Astrocyte of the hippocampus (primary cell): ENCODE measurements around the gene TTYH3.
"Not testable (repeated sequence)": the region's sequence is repeated elsewhere in the genome, so short reads cannot be mapped to it uniquely, and the experiment has no call there.

Experiments used
- DNase-seq: peaks from one replicate; pipeline ENCODE4 v3.0.0; 2011; ENCODE audit warnings: low read depth, low spot score

Gene TTYH3

DNA sequence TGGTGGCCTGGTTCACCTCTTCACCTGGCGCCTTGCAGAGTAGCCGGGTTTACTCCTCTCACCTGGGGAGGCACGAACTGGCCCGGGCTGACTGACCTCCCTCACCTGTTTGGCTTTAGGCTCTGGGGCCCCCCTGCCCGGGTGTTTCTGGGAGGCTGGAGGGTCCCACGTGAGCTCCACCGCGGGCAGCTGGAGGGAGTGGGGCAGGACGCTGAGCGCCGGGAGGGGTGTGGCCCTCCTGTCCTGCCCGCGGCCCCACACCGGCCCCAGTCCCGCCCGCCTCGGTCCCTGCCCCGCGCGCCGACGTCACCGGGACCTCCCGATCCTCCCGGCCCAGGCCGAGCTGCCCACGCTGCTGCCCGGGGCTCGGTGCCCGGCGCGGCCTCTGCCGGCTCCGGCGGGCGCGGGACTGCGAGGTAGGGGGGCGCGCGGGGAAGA lies 56.1 kb downstream of the TTYH3 start, which contains the start of gene AMZ1:
Gene AMZ1 (plus strand): TSS at position 322 of the 438 bp plus-strand sequence. CDS start 12,250 bp downstream, outside the sequence.
- peak; percentile 34 for DNase-seq

DNA sequence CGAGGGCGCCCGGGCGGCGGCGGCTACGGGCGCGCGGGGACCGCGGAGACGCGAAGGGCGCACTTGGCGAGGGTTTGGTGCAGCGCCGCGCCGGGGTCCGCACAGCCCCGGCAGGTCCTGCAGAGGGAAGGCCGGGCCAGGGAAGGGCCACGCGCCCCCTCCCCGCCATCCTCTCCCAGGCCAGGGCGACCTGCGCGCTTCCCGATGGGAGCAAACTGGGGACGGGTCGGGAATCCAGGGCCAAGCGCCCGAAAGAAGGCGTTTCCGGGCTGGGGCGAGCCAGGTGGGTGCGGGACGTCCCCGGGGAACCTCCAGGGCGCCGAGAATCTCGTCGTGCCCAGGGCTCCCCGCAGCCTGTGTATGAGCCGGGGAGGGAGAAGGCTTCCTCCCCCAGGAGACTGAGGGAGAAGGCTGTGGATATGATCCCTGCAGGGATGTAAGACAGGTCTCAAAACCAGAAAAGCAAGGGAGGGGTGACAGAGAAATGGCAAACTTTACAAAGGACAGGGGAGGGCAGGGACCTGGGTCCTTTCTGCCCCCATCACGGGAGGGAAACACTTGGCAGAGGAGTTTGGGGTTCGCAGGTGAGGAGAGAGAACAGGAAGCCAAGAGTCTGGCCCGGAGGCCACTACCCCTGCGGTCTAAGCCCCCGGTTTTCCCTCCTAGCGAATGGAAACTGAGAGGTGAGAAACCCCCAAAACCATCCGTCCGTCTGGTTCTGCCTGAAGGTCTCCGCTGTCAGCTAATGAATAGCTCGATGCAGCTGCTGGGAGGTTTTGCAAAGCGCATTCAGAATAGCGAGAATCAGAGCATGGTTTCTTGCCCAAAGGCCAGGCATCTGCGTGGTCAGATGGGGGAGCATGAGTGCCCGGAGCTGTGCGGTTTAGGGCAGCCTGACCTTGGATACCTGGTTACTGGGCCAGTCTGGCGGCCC lies 56.9 kb downstream of the TTYH3 start:
- DNase-seq: peak; percentile 36

DNA sequence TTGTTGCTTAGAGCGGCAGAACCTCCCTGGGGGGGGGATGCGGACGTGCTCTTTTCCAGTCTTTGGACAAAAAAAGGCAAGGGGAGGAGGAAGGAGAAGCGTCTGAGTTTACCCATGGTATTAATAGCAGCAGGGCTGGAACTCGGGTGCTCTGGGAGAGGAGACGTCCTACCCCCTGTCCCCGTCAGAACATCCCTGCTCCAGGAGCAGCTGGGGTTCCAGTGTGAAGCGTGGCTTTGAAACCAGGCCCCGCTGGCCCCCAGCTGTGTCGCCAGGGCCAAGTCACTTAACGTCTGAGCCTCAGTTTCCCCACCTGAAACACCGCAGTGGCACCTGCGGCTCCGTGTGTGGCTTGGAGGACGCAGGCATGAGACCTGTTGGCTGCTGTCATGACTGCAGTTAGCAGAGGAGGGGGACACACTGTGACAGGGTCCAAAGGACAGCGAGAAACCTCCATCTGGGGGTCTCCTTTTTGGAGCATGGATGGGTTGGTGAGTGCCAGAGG lies 57.6 kb downstream of the TTYH3 start:
- DNase-seq: no peak

DNA sequence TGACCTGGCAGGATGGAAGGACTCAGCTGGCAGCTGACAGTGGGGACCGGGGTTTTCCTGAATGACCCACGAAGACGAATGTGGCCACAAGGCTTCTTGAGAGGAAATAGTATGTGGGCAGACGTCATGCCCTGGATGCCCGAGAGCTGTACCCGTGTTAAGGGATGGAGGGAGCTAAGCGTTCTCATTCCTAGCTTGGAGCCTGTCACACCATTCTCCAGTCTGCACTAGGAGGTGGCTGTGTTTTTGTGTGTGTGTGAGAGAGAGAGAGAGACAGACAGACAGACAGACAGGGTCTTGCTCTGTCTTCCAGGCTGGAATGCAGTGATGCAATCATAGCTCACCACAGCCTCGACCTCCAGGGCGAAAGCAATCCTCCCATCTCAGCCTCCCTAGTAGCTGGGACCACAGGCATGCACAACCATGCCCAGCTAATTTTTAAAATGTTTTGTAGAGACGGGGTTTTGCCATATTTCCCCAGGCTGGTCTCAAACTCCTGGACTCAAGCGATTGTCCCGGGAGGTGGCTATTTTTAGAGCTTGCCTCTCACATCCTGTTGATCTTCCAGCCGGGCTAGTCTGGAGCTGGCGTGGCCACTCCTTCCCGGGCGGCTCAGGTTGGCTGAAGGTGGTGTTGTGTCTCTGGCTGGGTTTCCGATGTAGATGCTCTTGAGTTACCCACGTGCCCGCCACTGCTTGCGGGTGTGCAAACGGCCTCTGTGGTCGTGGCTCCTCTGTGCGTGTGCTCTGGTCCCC lies 58.3 kb downstream of the TTYH3 start:
- DNase-seq: peak; percentile 50

DNA sequence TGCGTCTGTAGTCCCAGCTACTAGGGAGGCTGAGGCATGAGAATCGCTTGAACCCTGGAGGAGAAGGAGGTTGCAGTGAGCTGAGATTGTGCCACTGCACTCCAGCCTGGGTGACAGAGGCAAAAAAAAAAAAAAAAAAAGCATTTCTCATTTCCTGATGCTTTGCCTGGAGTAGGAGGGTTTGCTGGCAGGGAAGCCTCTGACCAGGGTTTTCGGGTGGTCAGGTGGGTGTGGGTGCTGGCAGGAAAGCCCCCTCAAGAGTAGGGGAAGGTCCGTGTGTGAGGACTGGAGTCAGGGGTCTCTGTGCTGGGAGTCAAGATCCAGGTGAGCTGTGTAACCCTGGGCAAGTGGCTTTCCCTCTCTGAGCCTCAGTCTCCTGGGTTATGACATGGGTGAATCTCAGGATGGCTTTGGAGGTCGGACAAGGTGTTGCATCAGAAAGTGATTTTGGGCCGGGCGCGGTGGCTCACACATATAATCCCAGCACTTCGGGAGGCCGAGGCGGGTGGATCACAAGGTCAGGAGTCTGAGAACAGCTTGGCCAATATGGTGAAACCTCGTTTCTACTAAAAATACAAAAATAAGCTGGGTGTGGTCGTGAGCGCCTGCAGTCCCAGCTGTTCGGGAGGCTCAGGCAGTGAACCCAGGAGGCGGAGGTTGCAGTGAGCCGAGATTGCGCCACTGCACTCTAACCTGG lies 59.4 kb downstream of the TTYH3 start:
- no peak for DNase-seq

DNA sequence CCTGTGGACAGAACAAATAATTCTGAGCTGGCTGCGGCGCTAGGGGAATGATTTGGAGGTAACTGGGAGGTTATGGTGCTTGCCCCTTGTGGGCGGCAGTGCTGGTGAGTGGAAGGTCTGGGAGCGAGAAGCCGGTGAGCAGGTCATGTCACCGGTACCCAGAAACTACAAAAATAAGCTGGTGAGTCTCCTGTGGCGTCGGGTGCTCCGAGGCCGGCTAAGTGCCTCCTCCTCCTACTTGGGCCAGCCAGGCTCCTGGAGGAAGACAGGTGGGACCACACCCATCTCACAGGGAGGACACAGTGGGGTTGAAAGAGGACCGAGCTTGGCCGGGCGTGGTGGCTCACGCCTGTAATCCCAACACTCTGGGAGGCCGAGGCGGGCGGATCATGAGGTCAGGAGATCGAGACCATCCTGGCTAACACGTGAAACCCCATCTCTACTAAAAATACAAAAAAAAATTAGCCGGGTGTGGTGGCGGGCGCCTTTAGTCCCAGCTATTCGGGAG lies 60.2 kb downstream of the TTYH3 start:
- DNase-seq: not testable (repeated sequence)

DNA sequence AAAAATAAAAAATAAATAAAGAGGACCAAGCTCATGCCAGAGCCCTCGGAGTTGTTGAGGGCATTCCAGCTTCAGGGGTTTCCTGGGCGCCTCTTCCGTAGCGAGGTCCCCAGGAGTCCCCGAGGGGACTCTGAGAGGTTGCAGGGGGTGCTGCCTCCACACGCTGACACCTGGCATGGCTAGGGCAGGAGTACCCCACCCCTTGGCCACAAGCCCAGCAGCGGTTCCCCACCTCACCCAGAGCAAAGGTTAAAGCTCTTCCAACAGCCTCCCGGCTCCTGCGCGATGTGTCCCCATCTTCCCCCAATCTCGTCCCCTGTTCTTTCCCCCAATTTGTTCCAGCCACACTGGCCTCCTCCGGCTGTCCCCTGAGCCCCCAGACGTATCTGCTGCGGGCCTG lies 60.8 kb downstream of the TTYH3 start:
- no peak for DNase-seq

DNA sequence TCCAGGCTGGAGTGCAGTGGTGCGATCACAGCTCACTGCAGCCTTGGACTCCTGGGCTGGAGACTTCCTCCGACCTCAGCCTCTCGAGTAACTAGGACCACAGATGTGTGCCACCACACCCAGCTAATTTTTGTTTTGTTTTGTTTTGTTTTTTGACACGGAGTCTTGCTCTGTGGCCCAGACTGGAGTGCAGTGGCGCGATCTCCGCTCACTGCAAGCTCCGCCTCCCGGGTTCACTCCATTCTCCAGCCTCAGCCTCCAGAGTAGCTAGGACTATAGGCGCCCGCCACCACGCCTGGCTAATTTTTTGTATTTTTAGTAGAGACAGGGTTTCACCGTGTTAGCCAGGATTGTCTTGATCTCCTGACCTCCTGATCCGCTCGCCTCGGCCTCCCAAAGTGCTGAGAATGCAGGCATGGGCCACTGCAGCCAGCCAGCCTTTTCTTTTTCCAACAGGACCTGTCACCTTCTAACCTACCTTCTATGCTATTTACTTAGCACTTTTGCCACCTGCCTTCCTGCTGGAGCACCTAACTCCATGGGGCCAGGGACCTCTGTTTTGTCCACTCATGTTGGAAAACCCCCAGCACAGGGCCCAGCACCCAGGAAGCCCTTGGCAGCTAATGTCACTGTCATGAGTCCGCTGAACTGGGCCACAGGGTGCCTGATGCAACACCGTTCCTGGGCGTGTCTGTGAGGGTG lies 61.8 kb downstream of the TTYH3 start:
- not testable (repeated sequence) for DNase-seq

DNA sequence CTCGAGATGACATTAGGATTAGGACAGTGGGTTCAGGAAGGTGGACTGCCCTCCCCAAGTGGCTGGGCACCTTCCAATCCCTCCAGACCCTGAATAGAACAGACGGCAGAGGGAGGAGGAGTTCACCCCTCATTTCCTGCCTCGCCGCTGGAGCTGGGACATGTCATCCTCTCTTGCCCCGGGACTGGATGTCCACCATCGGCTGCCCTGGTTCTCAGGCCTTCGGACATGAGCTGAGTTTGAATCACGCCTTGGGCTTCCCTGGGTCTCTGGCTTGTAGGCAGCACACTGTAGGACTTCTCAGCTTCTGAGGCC lies 62.3 kb downstream of the TTYH3 start:
- not testable (repeated sequence) for DNase-seq

DNA sequence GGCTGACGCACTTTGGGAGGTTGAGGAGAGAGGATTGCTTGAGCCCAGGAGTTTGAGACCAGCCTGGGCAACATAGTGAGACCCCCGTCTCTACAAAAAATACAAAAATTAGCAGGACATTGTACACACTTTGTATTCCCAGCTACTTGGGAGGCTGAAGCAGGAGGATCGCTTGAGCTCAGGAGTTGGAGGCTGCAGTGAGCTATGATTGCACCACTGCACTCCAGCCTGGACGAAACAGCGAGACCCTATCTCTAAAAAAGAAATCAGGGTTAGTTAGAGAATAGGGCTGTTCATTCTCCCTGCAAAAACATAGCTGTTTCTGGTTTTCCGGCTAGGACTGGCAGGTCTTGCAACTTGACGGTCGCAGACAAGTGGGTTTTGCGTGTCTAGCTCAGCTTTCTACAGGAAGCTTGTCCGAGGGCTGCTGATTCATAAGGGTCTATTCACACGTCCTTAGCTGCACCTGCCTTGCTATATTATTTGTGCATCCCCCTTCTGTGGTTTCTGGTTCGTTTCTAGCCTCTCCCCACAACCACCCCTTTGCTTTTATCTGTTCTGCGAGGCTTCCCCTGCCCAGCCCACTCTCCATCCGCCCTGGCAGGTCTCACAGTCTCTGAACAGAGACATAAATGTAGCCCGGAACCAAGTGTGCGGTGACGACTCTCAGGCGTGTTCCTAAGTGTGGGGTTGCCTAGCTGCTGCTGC lies 66.9 kb downstream of the TTYH3 start:
- DNase-seq: no peak

DNA sequence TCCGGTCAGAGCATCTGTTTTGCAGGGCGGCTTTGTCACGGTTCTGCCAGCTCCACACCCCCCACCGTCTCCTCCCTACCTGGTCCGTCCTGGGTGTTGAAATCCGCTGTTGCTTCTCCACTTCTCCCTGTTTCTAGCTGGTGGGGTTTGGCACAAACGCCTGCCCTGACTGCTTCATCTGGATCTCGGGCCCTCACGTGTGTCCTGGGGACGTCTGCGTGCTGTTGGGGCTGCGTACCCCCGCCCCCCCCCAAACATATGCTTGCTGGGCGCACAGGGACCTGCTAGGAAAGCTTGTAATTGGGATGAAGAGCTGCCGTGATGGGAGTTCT lies 67.5 kb downstream of the TTYH3 start:
- no peak for DNase-seq

DNA sequence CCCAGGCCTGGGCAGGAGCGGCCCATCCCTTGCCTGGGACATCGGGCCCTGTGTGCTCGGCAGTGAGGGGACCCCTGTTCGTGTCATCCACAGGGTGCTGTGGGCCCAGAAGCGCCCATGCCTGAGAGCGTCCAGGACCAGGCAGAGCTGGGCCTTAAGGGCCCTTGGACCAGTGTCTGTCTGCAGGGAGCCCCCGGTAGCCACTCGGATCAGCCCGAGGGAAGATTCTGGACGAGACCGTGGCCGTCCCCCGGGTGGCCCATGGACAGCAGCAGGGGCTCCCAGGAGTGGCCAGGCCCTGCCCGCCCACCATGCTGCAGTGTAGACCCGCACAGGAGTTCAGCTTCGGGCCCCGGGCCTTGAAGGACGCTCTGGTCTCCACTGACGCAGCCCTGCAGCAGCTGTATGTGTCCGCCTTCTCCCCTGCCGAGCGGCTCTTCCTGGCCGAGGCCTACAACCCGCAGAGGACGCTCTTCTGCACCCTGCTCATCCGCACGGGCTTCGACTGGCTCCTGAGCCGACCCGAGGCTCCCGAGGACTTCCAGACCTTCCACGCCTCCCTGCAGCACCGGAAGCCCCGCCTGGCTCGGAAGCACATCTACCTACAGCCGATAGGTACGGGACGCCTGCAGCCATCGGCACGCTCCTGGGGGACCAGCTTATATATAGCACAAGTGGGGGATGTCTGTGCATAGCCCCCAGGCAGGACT lies 68.5 kb downstream of the TTYH3 start:
- DNase-seq: no peak

DNA sequence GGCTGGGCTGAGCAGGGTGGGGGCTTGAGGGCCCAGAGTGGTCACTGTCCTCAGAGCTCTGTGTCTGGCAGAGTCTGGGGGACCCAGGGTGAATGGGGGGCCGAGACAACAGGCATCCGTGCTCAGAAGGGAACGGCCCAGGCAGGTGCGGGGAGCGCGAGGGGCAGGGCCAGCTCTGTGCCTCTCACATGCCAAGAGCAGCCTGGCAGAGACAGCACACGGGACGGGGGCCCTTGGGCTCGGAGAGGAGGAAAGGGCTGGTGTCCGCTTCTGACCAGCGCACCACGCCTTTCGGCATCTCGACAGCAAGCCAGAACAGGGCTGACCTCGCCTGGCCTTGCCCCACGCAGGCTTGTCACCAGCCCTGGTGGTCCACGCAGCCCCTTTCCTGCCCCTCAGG lies 69.6 kb downstream of the TTYH3 start:
- DNase-seq: no peak

DNA sequence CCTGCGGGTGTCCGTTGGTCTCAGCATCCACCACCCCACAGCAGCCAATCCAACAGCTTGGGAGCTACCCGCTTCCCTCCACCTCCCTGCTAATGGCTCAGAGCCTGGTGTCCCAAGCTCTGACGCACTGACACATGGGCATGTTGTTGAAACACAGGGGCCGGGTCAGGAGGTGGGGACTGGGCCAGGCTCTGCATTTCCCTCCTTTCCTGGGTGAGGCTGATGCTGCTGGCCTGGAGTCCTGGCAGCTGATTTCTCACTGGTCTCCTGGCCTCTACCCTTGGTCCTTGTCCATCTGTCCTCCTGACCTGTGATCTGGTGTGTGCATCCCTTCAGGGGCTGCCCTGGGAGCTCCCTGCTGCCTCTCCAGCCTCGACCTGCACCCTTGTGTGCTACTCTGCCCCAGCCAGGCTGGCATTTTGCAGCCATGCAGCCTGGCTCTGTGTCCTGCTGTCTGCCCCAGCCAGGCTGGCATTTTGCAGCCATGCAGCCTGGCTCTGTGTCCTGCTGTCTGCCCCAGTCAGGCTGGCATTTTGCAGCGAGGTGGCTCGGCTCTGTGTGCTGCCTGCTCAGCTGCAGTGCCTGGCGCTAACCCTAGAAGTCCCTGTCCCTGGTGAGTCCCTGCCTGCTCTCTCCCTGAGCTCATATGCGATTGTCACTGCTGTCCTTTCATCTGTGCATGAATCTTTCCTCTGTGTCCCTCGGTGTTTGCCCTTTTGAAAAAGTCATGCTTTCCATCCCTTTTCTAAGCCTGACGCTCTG lies 70.2 kb downstream of the TTYH3 start:
- peak; percentile 17 for DNase-seq

DNA sequence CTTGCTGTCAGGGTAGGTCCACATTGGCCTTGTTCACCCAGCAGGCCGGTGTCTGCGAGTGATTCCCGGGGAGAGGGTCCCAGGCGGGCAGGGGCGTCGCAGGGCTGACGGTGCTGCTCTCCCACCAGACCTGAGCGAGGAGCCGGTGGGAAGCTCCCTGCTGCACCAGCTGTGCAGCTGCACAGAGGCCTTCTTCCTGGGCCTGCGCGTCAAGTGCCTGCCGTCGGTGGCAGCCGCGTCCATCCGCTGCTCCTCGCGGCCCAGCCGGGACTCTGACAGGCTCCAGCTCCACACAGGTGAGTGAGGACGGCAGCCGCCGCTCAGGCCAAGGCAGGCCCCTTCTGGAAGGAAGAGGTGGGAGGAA lies 70.8 kb downstream of the TTYH3 start:
- no peak for DNase-seq

DNA sequence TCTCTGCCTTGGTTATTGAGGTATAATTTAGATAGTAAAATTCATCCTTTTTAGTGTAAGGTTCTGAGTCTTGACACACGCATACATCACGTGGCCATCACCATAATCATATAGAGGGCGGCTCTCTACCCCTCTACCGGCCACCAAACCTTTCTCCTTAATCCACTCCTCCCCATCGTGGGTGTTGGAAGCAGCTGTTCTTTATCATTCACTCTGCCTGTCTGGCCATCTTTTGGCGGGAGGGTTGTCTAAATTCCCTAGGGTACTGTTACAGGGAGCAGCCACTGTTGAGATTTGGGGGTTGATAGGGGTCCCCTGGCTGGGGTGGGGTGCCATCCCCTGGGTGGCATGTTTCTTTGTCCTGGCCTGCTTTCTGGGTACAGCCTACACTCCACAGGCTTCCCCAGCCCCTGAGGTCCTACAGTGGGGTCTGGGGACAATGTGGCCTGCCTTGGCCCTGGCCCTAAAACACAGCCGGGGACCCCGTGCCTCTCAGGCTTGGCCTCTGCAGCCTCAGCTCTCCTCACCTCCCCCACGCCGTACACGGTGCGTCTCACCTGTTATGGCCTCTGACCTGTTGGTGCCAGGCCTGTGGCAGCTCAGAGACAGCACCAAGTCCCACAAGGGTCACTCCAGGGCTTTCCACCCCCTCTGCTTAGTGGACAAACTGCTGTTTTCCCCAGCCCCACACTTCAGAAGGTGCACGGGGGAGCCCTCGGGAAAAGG lies 73.7 kb downstream of the TTYH3 start:
- DNase-seq: no peak

DNA sequence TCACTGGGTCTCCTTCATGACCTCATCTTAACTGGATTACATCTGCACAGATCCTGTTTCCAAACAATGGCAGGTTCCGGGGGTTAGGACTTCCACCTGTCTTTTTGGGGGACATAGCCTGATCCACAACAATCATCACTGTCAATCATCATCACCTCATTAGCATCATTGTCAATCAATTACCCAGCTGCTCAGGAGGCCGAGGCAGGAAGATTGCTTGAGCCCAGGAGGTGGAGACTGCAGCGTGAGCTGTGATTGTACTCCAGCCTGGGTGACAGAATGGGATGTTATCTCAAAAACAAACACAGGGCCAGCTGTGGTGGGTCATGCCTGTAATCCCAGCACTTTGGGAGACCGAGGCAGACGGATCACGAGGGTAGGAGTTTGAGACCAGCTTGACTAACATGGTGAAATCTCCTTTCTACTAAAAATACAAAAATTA lies 74.9 kb downstream of the TTYH3 start:
- no peak for DNase-seq

DNA sequence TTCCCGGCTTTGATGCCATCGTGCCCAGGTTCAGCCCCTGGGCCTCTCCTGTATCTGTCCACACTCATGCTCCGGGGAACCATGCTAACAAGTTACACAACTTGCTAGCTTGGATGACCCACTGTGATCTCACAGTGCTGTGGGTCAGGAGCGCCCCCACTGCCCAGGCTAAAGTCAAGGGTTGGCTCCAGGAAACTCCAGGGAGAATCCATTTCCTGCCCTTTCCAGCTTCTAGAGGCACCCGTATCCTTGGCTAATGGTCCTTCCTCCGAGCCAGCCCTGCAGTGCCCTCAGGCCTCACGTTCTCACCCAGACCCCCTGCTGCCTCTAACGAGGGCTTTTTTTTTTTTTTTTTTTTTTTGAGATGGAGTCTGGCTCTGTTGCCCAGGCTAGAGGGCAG lies 75.7 kb downstream of the TTYH3 start:
- DNase-seq: no peak

DNA sequence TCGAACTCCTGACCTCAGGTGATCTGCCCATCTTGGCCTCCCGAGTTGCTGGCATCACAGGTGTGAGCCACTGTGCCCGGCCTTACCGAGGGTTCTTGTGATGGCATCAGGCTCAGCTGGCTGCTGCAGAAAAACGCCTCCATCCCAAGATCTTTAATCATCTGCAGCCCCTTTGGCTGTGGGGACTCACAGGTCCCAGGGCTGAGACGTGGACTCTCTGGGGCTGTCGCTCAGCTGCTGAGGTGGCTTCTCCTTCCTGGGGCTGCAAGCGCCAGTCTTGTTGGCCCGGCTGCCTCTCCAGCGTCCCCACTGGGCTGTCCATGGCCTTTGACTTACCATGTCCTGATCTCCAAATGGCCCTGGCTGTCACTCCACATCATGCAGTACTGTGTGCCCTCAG lies 76.3 kb downstream of the TTYH3 start:
- DNase-seq: no peak
